HCT116 (cell line): ENCODE data around the gene VPS45. TPM values are rescaled to one million over a fixed set of nuclear protein-coding genes. Genes with fewer than 3 reads are reported as not detected.

Source experiments
- ATAC-seq: fragments of 200-7000 bp; cut with Tn5 transposase; 2 replicates; pipeline ENCODE4 v1.9.1; 2020; ENCODE audit warnings: mild to moderate bottlenecking, moderate library complexity
- BruUV-seq: library from RNA; stranded (reverse); fragments of 400-500 nt; replicated peaks from 2 replicates; lab custom pipeline; 2021; lab: Mats Ljungman, UMichigan
- CTCF ChIA-PET: fragments of 300-600 bp; sonication (Branson Sonifier 250); formaldehyde crosslinking; loops from one replicate; lab custom pipeline; 2021; ENCODE audit warnings: antibody characterized with exemption; lab: Charles Lee
- POLR2A ChIA-PET: fragments of 300-600, 350-600 bp; sonication (Branson Sonifier 250); formaldehyde crosslinking; loops from one replicate; lab custom pipeline; 2021; ENCODE audit warnings: antibody characterized with exemption; lab: Charles Lee
- RAD21 ChIA-PET, 2 experiments: fragments of 300-600 bp; sonication (Branson Sonifier 250); formaldehyde crosslinking; loops; one replicate each; lab custom pipeline; 2023; ENCODE audit warnings: low total read pairs in 2 of 2; ENCODE audit not compliant: uncharacterized antibody in 2 of 2, unreplicated experiment in 2 of 2, low non-redundant PET in 1 of 2; lab: Charles Lee
- DNase-seq: peaks from one replicate; pipeline ENCODE4 v3.0.0-alpha.2; 2010; ENCODE audit warnings: low read depth, low spot score
- H2AFZ ChIP-seq: fragments of 200-600 bp; shearing (Covaris generic), sonication (generic); 2 replicates; pipeline ENCODE4 v1.6.1; 2017; ENCODE audit warnings: low read depth, mixed run types, mixed read lengths, antibody characterized with exemption, low read length; ENCODE audit not compliant: poor library complexity, severe bottlenecking
- H3K27ac ChIP-seq: 2 replicates; pipeline ENCODE4 v1.5.1; 2012; ENCODE audit warnings: low read depth, low read length
- H3K27me3 ChIP-seq: fragments of 200-600 bp; sonication (generic); 2 replicates; pipeline ENCODE4 v1.6.1; 2016; ENCODE audit warnings: mixed run types, low read length, mixed read lengths; ENCODE audit not compliant: insufficient read depth
- H3K36me3 ChIP-seq, 2 experiments: fragments of 200-500 bp in 1 of 2; fragments of 200-600 bp in 1 of 2; sonication (Bioruptor generic) in 1 of 2; sonication (generic) in 1 of 2; 2 replicates each; pipeline versions ENCODE4 v1.5.1 to v1.6.1; 2014 to 2016; ENCODE audit warnings: low read length in 2 of 2, inconsistent platforms in 1 of 2, mixed read lengths in 1 of 2, mixed run types in 1 of 2; ENCODE audit not compliant: insufficient read depth in 2 of 2, control insufficient read depth in 1 of 2
- H3K4me1 ChIP-seq, 2 experiments: fragments of 200-600 bp in 1 of 2; sonication (generic) in 1 of 2; 2 replicates each; pipeline versions ENCODE4 v1.5.1 to v1.6.1; 2012 to 2017; ENCODE audit warnings: low read length in 2 of 2, inconsistent platforms in 1 of 2, mild to moderate bottlenecking in 1 of 2, mixed read lengths in 1 of 2, mixed run types in 1 of 2, moderate library complexity in 1 of 2; ENCODE audit not compliant: insufficient read depth in 2 of 2, control insufficient read depth in 1 of 2
- H3K4me2 ChIP-seq: fragments of 200-600 bp; sonication (generic); 2 replicates; pipeline ENCODE4 v1.6.1; 2017; ENCODE audit warnings: mixed run types, low read length, mixed read lengths
- H3K4me3 ChIP-seq, 2 experiments: fragments of 200-600 bp in 1 of 2; sonication (generic) in 1 of 2; replicated peaks in 1 of 2; 2 replicates each; pipeline ENCODE4 v1.5.1; 2011 to 2016; ENCODE audit warnings: low read length in 2 of 2, control low read depth in 1 of 2, low read depth in 1 of 2, mild to moderate bottlenecking in 1 of 2, mixed read lengths in 1 of 2, mixed run types in 1 of 2
- H3K79me2 ChIP-seq: fragments of 200-600 bp; sonication (generic); 2 replicates; pipeline ENCODE4 v1.6.1; 2017; ENCODE audit warnings: mild to moderate bottlenecking, mixed run types, low read length, moderate library complexity, mixed read lengths; ENCODE audit not compliant: insufficient read depth
- H3K9ac ChIP-seq: fragments of 200-600 bp; sonication (generic); 2 replicates; pipeline ENCODE4 v1.6.1; 2016; ENCODE audit warnings: low read length, mixed read lengths
- H3K9me2 ChIP-seq: fragments of 200-600 bp; sonication (generic), shearing (Covaris generic); 2 replicates; pipeline ENCODE4 v1.6.1; 2017; ENCODE audit warnings: mixed run types, mild to moderate bottlenecking, moderate library complexity; ENCODE audit not compliant: insufficient read depth
- H3K9me3 ChIP-seq, 2 experiments: fragments of 200-500 bp in 1 of 2; fragments of 200-600 bp in 1 of 2; sonication (Bioruptor generic) in 1 of 2; sonication (generic) in 1 of 2; 2 replicates each; pipeline ENCODE4 v1.6.1; 2014 to 2017; ENCODE audit warnings: low read length in 2 of 2, mixed read lengths in 2 of 2, inconsistent platforms in 1 of 2, low read depth in 1 of 2, mild to moderate bottlenecking in 1 of 2, mixed run types in 1 of 2, moderate library complexity in 1 of 2; ENCODE audit not compliant: control insufficient read depth in 1 of 2, insufficient read depth in 1 of 2
- H4K20me1 ChIP-seq: fragments of 200-600 bp; sonication (generic), shearing (Covaris generic); 2 replicates; pipeline ENCODE4 v1.6.1; 2017; ENCODE audit warnings: mixed run types, mild to moderate bottlenecking, moderate library complexity; ENCODE audit not compliant: insufficient read depth
- ATF3 ChIP-seq: IDR thresholded peaks from 2 replicates; pipeline ENCODE4 v1.6.1; 2012
- CEBPB ChIP-seq: IDR thresholded peaks from 2 replicates; pipeline ENCODE4 v1.6.1; 2012; ENCODE audit warnings: low read depth
- EGR1 ChIP-seq: IDR thresholded peaks from 2 replicates; pipeline ENCODE4 v1.6.1; 2012; ENCODE audit warnings: low read depth
- ELF1 ChIP-seq: IDR thresholded peaks from 2 replicates; pipeline ENCODE4 v1.6.1; 2012; ENCODE audit warnings: low read depth, borderline replicate concordance
- EZH2 ChIP-seq: fragments of 200-600 bp; sonication (generic); IDR thresholded peaks from 2 replicates; pipeline ENCODE4 v1.6.1; 2017; ENCODE audit warnings: antibody characterized with exemption, mixed run types
- EZH2phosphoT487 ChIP-seq: fragments of 200-600 bp; IDR thresholded peaks from 2 replicates; pipeline ENCODE4 v1.6.1; 2018; ENCODE audit warnings: antibody characterized with exemption, borderline replicate concordance
- FOSL1 ChIP-seq: IDR thresholded peaks from 2 replicates; pipeline ENCODE4 v1.6.1; 2012; ENCODE audit warnings: low read depth
- JUND ChIP-seq: IDR thresholded peaks from 2 replicates; pipeline ENCODE4 v1.6.1; 2012
- POLR2A ChIP-seq: IDR thresholded peaks from 2 replicates; pipeline ENCODE4 v1.7.0; 2011; ENCODE audit warnings: borderline replicate concordance; ENCODE audit not compliant: insufficient read depth, insufficient read length; ENCODE audit errors: extremely low read depth
- POLR2AphosphoS5 ChIP-seq: IDR thresholded peaks from 2 replicates; pipeline ENCODE4 v1.6.1; 2011; ENCODE audit warnings: mild to moderate bottlenecking, low read depth, low read length, moderate library complexity
- RAD21 ChIP-seq: IDR thresholded peaks from 2 replicates; pipeline ENCODE4 v1.6.1; 2012; ENCODE audit warnings: low read depth, mild to moderate bottlenecking
- REST ChIP-seq: IDR thresholded peaks from 2 replicates; pipeline ENCODE4 v1.6.1; 2012; ENCODE audit warnings: low read depth
- SIN3A ChIP-seq: IDR thresholded peaks from 2 replicates; pipeline ENCODE4 v1.6.1; 2012; ENCODE audit warnings: low read depth
- TCF7L2 ChIP-seq: IDR thresholded peaks from 2 replicates; pipeline ENCODE4 v1.7.0; 2011; ENCODE audit warnings: borderline replicate concordance, inconsistent platforms; ENCODE audit not compliant: insufficient read depth, insufficient read length; ENCODE audit errors: extremely low read depth
- YY1 ChIP-seq: IDR thresholded peaks from 2 replicates; pipeline ENCODE4 v1.6.1; 2011; ENCODE audit warnings: low read length, low read depth, moderate library complexity, mild to moderate bottlenecking; ENCODE audit not compliant: insufficient replicate concordance; ENCODE audit errors: extremely low read depth
- ZBTB33 ChIP-seq: IDR thresholded peaks from 2 replicates; pipeline ENCODE4 v1.6.1; 2011; ENCODE audit warnings: mild to moderate bottlenecking, low read length, moderate library complexity; ENCODE audit not compliant: insufficient replicate concordance; ENCODE audit errors: extremely low read depth
- ZFX ChIP-seq: fragments of 450-650 bp; IDR thresholded peaks from 2 replicates; pipeline ENCODE4 v1.6.1; 2017
- intact Hi-C: fragments of 100-400 bp; cut with micrococcal nuclease; formaldehyde crosslinking; loops from 2 replicates; pipeline ENCODE4 v1.10.0; 2022
- total RNA-seq: library from RNA; stranded (reverse); gene quantifications from one replicate; pipeline ENCODE4 v1.2.1, GENCODE V29; 2021; ENCODE audit not compliant: unreplicated experiment

The VPS45 gene
- total RNA-seq, 1 experiment from 2014 or later = 28.1 TPM

- no peak overlapping the region for H3K4me2 ChIP-seq
- ChIA-PET POLR2A (no interaction called here), CTCF (interaction anchor here (0.9 kb wide), 1 partner anchor 9 kb away, joined by 3 read pairs; no protein-coding TSS in a partner anchor)
Measured at GRCh38 chr1:150156868-150157603, 89.5 kb downstream of the VPS45 start.

More at GRCh38 chr1:150156868-150157603, 89.5 kb downstream of the VPS45 start:
- Histone ChIP-seq H3K9me3 (no peaks in the 10 kb centered on the region), H4K20me1 (no peaks in the 10 kb centered on the region), H2AFZ (no peak overlapping the region), H3K4me3 (no peak overlapping the region), H3K9me2 (no peaks in the 10 kb centered on the region), H3K27me3 (no peaks in the 10 kb centered on the region), H3K4me1 (peaks cover 0 to 10% of the 10 kb centered on the region in 2 experiments; a peak in 1 of 4 replicates), H3K79me2 (no peaks in the 10 kb centered on the region), H3K9ac (no peak overlapping the region), H3K27ac (no peak overlapping the region), H3K36me3 (peaks cover 0 to 3% of the 10 kb centered on the region in 2 experiments; a peak in 2 of 4 replicates)
- ATAC-seq = no peak
- RAD21 ChIA-PET = no interaction called here
- TF ChIP-seq FOSL1 = no peak
- no peak for TF ChIP-seq RAD21
- TF ChIP-seq EGR1 = no peak
- no peak for TF ChIP-seq EZH2
- no peak for TF ChIP-seq REST
- TF ChIP-seq POLR2A = no peak
- TF ChIP-seq TCF7L2 = no peak
- no peak for TF ChIP-seq POLR2AphosphoS5
- TF ChIP-seq CEBPB = no peak
- TF ChIP-seq SIN3A = no peak
- TF ChIP-seq YY1 = no peak
- TF ChIP-seq ZFX = no peak
- no peak for TF ChIP-seq ATF3
- no peak for TF ChIP-seq EZH2phosphoT487
- no peak for TF ChIP-seq ELF1
- no peak for TF ChIP-seq JUND
- TF ChIP-seq ZBTB33 = no peak
- no TSS peak for BruUV-seq
- DNase-seq = no peak
- intact Hi-C loops = no loop called here
